GM23338 (cell line): ENCODE data around the gene NINJ2. TPM values are rescaled to one million over a fixed set of nuclear protein-coding genes. Genes with fewer than 3 reads are reported as not detected.

ENCODE experiments used
- ATAC-seq: fragments of 200-7000 bp; cut with Tn5 transposase; 3 replicates; pipeline ENCODE4 v1.9.1; 2020
- DNase-seq: peaks from one replicate; pipeline ENCODE4 v3.0.0-alpha.2; 2015; ENCODE audit warnings: low spot score
- H2AFZ ChIP-seq: fragments of 200-600 bp; sonication (generic); 2 replicates; pipeline ENCODE4 v1.8.0; 2016; ENCODE audit warnings: antibody characterized with exemption, mild to moderate bottlenecking, moderate library complexity
- H3F3A ChIP-seq: fragments of 200-600 bp; sonication (generic); replicated peaks from 2 replicates; pipeline ENCODE4 v1.8.0; 2017; ENCODE audit warnings: antibody characterized with exemption, mixed run types, low read depth
- H3K27ac ChIP-seq: fragments of 200-600 bp; sonication (generic); 2 replicates; pipeline ENCODE4 v1.6.1; 2016; ENCODE audit warnings: low read depth
- H3K27me3 ChIP-seq: fragments of 200-600 bp; sonication (generic); 2 replicates; pipeline ENCODE4 v1.8.0; 2016; ENCODE audit warnings: mild to moderate bottlenecking, mixed run types, moderate library complexity; ENCODE audit not compliant: insufficient read depth
- H3K36me3 ChIP-seq: fragments of 200-600 bp; sonication (generic); 2 replicates; pipeline ENCODE4 v1.8.0; 2016; ENCODE audit warnings: mild to moderate bottlenecking; ENCODE audit not compliant: insufficient read depth
- H3K4me1 ChIP-seq: fragments of 200-600 bp; sonication (generic); 2 replicates; pipeline ENCODE4 v1.8.0; 2016; ENCODE audit warnings: mild to moderate bottlenecking, moderate library complexity; ENCODE audit not compliant: insufficient read depth
- H3K4me2 ChIP-seq: fragments of 200-600 bp; sonication (generic); 2 replicates; pipeline ENCODE4 v1.7.1; 2017; ENCODE audit warnings: mixed run types
- H3K4me3 ChIP-seq: fragments of 200-600 bp; sonication (generic); 2 replicates; pipeline ENCODE4 v1.6.1; 2016; ENCODE audit warnings: mixed run types
- H3K79me2 ChIP-seq: fragments of 200-600 bp; sonication (generic); replicated peaks from 2 replicates; pipeline ENCODE4 v1.8.0; 2017; ENCODE audit warnings: mild to moderate bottlenecking; ENCODE audit not compliant: insufficient read depth
- H3K9me2 ChIP-seq: fragments of 200-600 bp; sonication (generic); 2 replicates; pipeline ENCODE4 v1.8.0; 2017; ENCODE audit not compliant: insufficient read depth
- H4K20me1 ChIP-seq: fragments of 200-600 bp; sonication (generic); replicated peaks from 2 replicates; pipeline ENCODE4 v1.8.0; 2017; ENCODE audit warnings: mild to moderate bottlenecking; ENCODE audit not compliant: insufficient read depth
- H3K27ac Mint-ChIP-seq: 2 replicates; pipeline ENCODE4 v1.8.0; 2020; ENCODE audit warnings: inconsistent platforms, mild to moderate bottlenecking, moderate library complexity, mixed read lengths
- H3K27me3 Mint-ChIP-seq: 3 replicates; pipeline ENCODE4 v1.8.0; 2022; ENCODE audit warnings: low read depth, mild to moderate bottlenecking, moderate library complexity, mixed read lengths, inconsistent platforms; ENCODE audit not compliant: insufficient read depth, poor library complexity
- H3K36me3 Mint-ChIP-seq: 3 replicates; pipeline ENCODE4 v1.8.0; 2021; ENCODE audit warnings: low read depth, mild to moderate bottlenecking, inconsistent platforms, moderate library complexity, mixed read lengths
- H3K4me1 Mint-ChIP-seq: 3 replicates; pipeline ENCODE4 v1.8.0; 2020; ENCODE audit warnings: mild to moderate bottlenecking, inconsistent platforms, mixed read lengths
- H3K4me3 Mint-ChIP-seq: 3 replicates; pipeline ENCODE4 v1.8.0; 2021; ENCODE audit warnings: moderate library complexity, mild to moderate bottlenecking, inconsistent platforms, mixed read lengths
- H3K9me3 Mint-ChIP-seq: 3 replicates; pipeline ENCODE4 v1.8.0; 2020; ENCODE audit warnings: moderate library complexity, mild to moderate bottlenecking, inconsistent platforms, mixed read lengths
- CREB1 ChIP-seq: fragments of 250-450 bp; sonication (Bioruptor Pico); IDR thresholded peaks from 2 replicates; pipeline ENCODE4 v1.5.0; 2020; ENCODE audit warnings: low read depth, mild to moderate bottlenecking, moderate library complexity
- CTCF ChIP-seq, 2 experiments: fragments of 200-600 bp in 1 of 2; sonication (generic) in 1 of 2; conservative IDR thresholded peaks; 2 replicates each; pipeline versions ENCODE4 v1.5.1 to v1.6.1; 2016 to 2017; ENCODE audit warnings: antibody characterized with exemption in 2 of 2, low read depth in 2 of 2, mild to moderate bottlenecking in 2 of 2, moderate library complexity in 1 of 2
- ETS1 ChIP-seq: IDR thresholded peaks from 2 replicates; pipeline ENCODE4 v1.6.1; 2016; ENCODE audit warnings: antibody characterized with exemption
- EZH2 ChIP-seq: fragments of 200-600 bp; sonication (generic); IDR thresholded peaks from one replicate; pipeline ENCODE4 v1.8.0; 2017; ENCODE audit warnings: antibody characterized with exemption, mild to moderate bottlenecking, low read depth; ENCODE audit not compliant: unreplicated experiment
- EZH2phosphoT487 ChIP-seq: fragments of 200-600 bp; sonication (generic); IDR thresholded peaks from one replicate; pipeline ENCODE4 v1.8.1; 2018; ENCODE audit warnings: antibody characterized with exemption; ENCODE audit not compliant: unreplicated experiment
- JUNB ChIP-seq: IDR thresholded peaks from one replicate; pipeline ENCODE4 v1.6.1; 2016; ENCODE audit warnings: antibody characterized with exemption; ENCODE audit not compliant: unreplicated experiment
- NANOG ChIP-seq: IDR thresholded peaks from 2 replicates; pipeline ENCODE4 v1.6.1; 2016; ENCODE audit warnings: antibody characterized with exemption, borderline replicate concordance
- POLR2AphosphoS5 ChIP-seq: IDR thresholded peaks from 2 replicates; pipeline ENCODE4 v1.6.1; 2016; ENCODE audit warnings: antibody characterized with exemption, low read depth
- REST ChIP-seq: IDR thresholded peaks from one replicate; pipeline ENCODE4 v1.6.1; 2018; ENCODE audit warnings: antibody characterized with exemption; ENCODE audit not compliant: unreplicated experiment
- STAT1 ChIP-seq: IDR thresholded peaks from one replicate; pipeline ENCODE4 v1.6.1; 2016; ENCODE audit warnings: antibody characterized with exemption; ENCODE audit not compliant: unreplicated experiment
- ZNF114 ChIP-seq: fragments of 250-450 bp; sonication (Bioruptor Pico); IDR thresholded peaks from 2 replicates; pipeline ENCODE4 v1.5.0; 2020; ENCODE audit warnings: mild to moderate bottlenecking, moderate library complexity
- ZNF331 ChIP-seq: fragments of 250-450 bp; sonication (Bioruptor Pico); IDR thresholded peaks from 2 replicates; pipeline ENCODE4 v1.5.0; 2020; ENCODE audit warnings: low read depth, mild to moderate bottlenecking, moderate library complexity
- ZNF462 ChIP-seq: fragments of 250-450 bp; sonication (Bioruptor Pico); IDR thresholded peaks from 2 replicates; pipeline ENCODE4 v1.5.0; 2020; ENCODE audit warnings: mild to moderate bottlenecking, moderate library complexity
- polyA plus RNA-seq: library from polyadenylated mRNA; unstranded; fragments of >200 nt; fragmentation: Nextera tagmentation; extraction: Ambion mirVana; gene quantifications from 2 replicates; pipeline ENCODE4 v1.2.1, GENCODE V29; 2016
- total RNA-seq: library from RNA; depleted of rRNA; stranded (reverse); fragments of >200 nt; shearing (Covaris generic); gene quantifications from 2 replicates; pipeline ENCODE4 v1.2.3, GENCODE V29; 2014

The NINJ2 gene
- total and polyA plus RNA-seq, 2 experiments from 2014 or later, result 0.94 to 2.6 TPM

GRCh38 chr12:571795-572531, 91.3 kb downstream of the NINJ2 start:
- Histone ChIP-seq H4K20me1 (no peaks in the 10 kb centered on the region), H3K9me2 (no peaks in the 10 kb centered on the region), H3K4me3 (no peak overlapping the region), H3K4me1 (peaks cover 7% of the 10 kb centered on the region; the same call in 1 of the 2 replicates), H3K27ac (no peak overlapping the region), H3F3A (0 out of 2 replicates have a peak, but pooled peaks cover 3% of the 10 kb centered on the region), H3K4me2 (peak overlapping the region; percentile 99; the same call in 1 of the 2 replicates), H3K27me3 (peaks cover 6% of the 10 kb centered on the region; the same call in 1 of the 2 replicates), H2AFZ (peak overlapping the region; percentile 100), H3K79me2 (no peaks in the 10 kb centered on the region), H3K36me3 (no peaks in the 10 kb centered on the region)
- Mint-ChIP-seq H3K27me3 (peaks cover 16% of the 10 kb centered on the region), H3K36me3 (no peaks in the 10 kb centered on the region; the same call in 2 of the 3 replicates), H3K4me1 (peaks cover 13% of the 10 kb centered on the region), H3K4me3 (peak overlapping the region; percentile 82; the same call in 1 of the 3 replicates), H3K27ac (no peak overlapping the region), H3K9me3 (no peaks in the 10 kb centered on the region; the same call in 2 of the 3 replicates)
- ATAC-seq, result no peak
- TF ChIP-seq NANOG, result no peak
- TF ChIP-seq JUNB, result no peak
- TF ChIP-seq POLR2AphosphoS5, result no peak
- TF ChIP-seq CTCF (conservative IDR thresholded peaks at IDR 0.05; ENCODE audit: low read depth in 2 of 2), result no peak
- TF ChIP-seq ETS1, result no peak
- no peak for TF ChIP-seq ZNF114 (CRISPR knock-in tag)
- no peak for TF ChIP-seq ZNF331 (CRISPR knock-in tag)
- TF ChIP-seq EZH2, result no peak
- TF ChIP-seq REST, result no peak
- no peak for TF ChIP-seq STAT1
- no peak for TF ChIP-seq EZH2phosphoT487
- TF ChIP-seq ZNF462 (CRISPR knock-in tag), result no peak
- TF ChIP-seq CREB1 (CRISPR knock-in tag), result no peak
- no peak for DNase-seq
